HG02610 (cell line): ENCODE measurements around the gene C9orf85.
"Not testable (repeated sequence)": the region's sequence is repeated elsewhere in the genome, so short reads cannot be mapped to it uniquely, and the experiment has no call there.

Source experiments
- ATAC-seq: cut with Tn5 transposase; IDR thresholded peaks from one replicate; pipeline ENCODE4 v1.9.1; 2021; ENCODE audit warnings: mild to moderate bottlenecking, moderate library complexity; ENCODE audit not compliant: unreplicated experiment

Gene C9orf85

DNA sequence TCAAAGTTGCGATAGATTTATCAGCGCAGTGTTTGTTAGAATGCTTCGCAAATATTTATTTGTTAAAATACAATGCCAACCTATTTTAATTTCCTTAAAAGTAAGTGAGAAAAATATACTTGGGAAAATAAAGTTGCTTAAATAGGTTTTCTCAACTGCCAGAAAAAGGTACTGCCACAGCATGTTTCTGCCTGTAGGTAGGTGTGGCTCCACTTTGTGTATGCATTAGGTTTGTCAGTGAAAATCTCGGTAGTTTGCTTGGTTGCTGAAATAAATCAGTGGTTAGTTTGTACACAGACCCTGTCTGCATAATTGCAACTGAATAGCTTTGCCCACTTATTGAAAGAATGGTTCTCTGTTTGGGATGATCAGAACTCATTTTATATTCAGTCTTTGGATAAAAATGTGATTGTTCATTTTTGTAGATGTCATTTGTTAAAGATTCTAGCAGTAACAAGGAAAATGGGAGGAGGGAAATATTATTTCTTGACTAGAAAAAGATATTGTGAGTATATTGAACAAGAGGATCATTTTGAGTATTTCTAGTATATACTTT is 25.7 kb downstream of the C9orf85 start:
- no peak for ATAC-seq

DNA sequence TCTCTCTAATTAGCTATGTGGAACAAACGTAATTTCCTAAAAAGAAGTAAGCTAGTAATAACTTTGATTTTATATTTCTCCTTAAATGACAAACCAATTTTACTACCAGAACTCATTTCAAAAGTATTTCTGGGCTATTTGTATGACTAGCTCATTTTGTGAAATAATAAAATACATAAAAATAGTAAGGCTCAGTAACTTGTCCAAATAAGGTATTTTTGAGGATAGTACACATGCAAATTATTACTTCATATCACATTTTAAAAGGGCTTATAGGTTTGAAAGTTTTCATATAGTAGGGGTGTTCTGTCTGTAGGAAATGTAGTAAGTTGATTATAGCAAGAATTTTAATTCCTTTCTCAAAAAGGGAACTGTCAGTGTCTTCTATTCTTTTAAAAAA is 26.5 kb downstream of the C9orf85 start:
- ATAC-seq = no peak

GRCh38 chr9:71941060-71941568 is 29.7 kb downstream of the C9orf85 start:
- ATAC-seq = no peak

DNA sequence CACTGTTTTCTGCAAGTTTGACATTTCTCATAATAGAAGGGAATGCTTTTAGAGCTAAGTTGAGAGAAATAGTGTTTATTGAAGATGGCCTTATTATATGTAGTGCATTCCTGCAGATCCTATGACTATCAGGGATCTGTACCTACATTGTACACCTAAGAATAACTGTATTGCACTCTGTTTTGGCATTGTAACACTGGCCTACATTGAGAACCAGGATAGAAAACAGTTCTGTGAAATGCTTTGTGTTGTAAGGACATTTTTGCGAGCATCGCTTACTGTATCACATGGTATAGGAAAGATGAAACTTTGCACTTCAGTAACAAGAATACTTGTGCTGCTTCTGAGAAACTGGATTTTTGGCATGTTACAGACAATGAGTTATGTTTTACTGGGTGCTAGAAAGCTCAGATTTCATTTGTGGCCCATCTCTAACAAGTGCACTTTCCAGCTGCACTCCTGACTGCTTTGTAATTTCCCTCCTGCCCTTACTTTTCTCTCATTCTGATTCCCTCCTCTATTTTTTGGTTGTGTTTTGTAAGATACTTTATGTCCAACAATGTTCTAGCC is 30.6 kb downstream of the C9orf85 start:
- no peak for ATAC-seq

DNA sequence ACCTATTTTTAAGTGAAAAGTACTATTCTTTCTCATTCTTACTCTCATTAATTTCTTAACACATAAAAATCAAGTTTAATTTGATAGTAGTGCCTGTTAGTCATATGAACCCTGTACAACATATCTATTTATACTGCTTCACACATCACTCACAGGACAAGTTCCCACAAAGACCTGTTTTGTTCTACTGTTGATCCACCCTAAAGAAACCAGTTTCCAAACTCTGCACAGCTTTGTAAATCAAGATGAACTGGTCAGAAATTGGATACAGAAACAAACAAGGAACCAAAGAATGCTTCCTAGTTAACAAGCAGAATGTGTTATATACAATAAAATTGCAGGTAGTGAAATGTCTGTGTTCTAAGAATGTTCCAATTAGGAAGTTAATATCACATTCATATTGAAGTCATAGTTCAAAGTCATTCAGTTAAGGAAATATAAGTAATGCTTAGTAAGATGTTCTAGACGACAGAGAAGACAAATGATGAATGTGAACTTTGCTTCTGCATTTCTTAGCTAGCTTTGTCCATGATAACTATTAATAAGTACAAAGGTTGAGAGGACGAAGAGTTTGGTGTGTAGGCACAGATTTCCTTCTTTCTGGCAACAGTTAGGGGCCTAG is 33.4 kb downstream of the C9orf85 start:
- no peak for ATAC-seq

GRCh38 chr9:71954652-71955051 is 43.2 kb downstream of the C9orf85 start:
- not testable (repeated sequence) for ATAC-seq

DNA sequence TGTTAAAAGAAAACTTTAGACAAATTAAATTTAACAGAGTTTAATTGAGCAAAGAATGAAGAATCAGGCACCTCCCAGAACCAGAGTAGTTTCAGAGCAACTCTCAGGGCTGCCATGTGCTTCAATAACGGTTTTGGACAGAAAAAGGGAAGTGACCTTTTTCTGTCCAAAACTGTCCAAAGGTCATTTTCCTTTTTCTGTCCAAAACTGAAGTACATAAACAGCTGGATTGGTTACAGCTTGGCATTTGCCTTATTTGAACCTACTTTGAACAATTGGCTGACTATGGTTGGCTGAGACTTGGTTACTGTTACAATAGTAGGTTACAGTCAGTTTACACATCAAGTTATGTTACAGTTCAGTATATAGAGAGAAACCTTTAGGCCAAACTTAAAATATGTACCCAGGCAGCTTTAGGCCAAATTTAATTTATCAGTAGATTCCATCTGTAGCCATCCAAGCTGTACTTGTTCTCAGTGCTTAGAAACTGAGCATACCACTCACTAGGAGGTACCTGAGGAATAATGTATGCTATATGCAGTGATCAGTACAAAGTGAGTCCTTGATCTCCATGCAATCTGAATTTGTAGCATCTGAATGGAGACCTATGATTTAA is 44.0 kb downstream of the C9orf85 start:
- ATAC-seq = no peak

DNA sequence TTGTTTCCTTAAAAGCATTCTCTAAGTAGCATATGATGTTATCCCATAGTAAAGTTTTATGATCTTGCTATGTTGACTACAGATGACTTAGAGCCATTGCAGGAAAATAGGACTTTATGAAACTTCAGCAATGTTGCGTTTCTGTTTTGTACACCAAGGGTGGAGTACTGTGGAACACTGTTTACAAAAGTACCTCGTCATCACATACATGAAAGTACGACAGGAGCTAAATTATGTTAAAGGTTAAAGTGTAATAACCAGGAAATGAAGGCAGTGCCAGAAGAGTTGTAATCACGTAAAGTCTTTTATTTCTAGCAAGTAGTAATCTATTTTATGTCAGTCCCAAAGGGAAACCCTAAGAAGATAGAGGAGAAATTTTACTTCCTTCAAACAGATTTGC is 50.9 kb downstream of the C9orf85 start:
- ATAC-seq = no peak

- ATAC-seq = not testable (repeated sequence)
Observed at GRCh38 chr9:71963471-71963996, 52.1 kb downstream of the C9orf85 start.

GRCh38 chr9:71965403-71965802 is 54.0 kb downstream of the C9orf85 start:
- ATAC-seq = no peak

GRCh38 chr9:71966601-71967000 is 55.2 kb downstream of the C9orf85 start:
- ATAC-seq = no peak

DNA sequence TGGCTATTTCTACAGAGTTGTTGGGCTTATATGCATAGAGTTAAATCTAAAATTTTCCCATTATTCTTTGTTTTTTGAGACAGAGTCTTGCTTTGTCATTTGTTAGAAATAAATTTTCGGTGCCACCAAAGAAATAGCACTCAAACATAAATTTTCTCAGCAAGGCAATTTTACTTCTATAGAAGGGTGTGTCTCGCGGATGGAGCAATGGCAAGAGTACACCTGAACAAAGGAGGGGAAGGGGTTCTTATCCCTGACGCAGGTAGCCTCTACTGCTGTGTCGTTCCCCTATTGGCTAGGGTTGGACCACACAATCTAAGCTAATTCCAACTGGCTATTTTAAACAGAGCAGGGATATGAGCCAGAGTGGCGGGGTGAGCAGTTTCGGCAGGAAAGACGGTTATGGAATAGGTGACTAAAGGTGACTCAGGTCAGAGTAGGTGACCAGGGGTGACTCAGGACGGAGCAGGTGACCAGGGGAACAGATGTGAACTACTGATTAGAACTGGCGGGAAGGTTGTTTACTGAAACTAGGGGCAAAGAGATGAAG is 57.2 kb downstream of the C9orf85 start:
- ATAC-seq = no peak

GRCh38 chr9:71975833-71976232 is 64.4 kb downstream of the C9orf85 start:
- no peak for ATAC-seq

GRCh38 chr9:71977003-71977402 is 65.6 kb downstream of the C9orf85 start:
- no peak for ATAC-seq

DNA sequence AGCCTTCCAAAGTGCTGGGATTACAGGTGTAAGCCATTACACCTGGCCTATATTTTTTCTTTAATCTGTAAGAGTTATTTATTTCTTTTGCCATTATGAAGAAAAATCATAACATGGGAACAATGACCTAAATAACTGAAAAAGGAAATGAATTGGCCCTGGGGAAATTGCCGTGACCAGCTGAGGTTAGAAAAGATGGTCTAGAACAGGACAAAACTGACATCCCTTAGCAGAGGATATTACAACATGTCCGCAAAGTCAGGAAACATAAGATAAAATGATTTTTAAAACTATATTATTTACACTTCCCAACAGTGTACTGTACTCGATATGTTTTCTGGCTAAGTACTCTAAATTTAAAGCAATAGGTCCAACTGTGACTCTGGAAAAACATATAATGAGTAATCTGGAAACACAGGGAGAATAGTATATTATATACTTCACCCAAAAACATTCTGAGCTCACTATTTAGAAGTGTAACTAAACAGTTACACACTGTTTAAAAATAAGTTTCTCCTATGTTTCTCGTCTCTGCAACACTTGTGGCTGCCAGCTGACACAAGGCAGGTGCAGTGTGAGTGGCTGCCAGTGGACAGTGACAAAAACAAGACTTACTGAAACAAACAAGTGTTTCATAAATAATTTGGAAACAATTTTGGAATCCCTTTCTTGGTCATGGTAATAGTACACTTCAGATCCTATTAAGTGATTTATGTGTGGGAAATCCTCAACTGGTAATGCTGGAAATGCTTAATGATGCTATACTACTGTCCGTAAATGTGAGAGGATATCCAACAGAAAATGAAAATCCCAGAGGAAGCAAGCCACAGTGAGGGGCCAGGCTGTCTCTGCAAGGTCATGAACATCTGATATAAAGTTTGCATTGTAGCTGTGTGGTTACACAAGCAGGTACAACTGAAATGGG is 69.1 kb downstream of the C9orf85 start:
- ATAC-seq = no peak

GRCh38 chr9:71981944-71982343 is 70.5 kb downstream of the C9orf85 start:
- no peak for ATAC-seq

- ATAC-seq = no peak
Observed at GRCh38 chr9:71984403-71984802, 73.0 kb downstream of the C9orf85 start.

DNA sequence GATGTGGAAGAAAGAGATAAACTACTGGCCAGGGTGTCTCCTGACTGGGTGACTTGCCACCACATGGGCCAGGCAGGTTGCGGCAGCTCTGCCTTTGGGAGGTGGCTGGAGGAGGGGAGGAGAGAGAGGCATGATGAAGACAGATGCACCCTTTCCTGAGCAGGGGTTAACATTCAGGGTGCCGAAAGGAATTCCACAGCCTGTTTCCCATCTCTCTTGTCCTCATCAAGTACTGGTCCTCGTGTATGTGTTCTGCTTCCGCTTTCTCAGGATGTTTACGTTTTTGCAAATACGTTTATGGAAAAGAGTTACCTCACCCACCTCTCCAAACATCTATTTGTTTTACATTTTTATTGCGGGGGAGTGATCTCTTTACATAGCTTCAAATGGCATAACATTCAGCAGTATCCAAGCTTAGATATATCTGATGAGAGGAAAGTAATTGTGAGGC is 73.4 kb downstream of the C9orf85 start:
- no peak for ATAC-seq

DNA sequence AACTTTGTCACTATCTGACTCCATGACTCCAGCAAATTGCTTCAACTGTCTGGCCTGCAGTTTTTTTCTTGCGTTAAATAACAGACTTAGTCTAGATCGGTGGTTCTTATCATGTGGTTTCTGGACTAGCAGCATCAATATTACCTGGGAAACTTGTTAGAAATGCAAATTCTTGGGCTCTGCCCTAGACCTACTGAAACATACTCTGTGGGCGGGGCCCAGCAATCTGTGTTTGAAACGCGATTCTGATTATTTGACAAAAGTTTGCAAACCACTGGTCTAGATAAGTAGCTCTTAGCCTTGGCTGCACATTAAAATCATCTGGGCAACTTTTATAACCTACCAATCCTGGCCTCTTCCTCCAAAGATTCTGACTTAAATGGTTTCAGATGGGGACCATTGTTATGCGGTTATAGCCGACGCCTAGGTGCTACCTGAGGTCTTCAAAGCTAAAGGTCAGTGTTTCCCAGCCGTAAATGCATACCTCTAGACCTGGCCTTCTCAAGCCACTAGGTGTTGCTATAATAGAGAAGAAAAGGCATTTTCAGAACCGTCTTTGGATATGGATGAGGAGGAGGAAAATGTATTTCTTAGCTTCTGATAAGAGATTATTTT is 74.0 kb downstream of the C9orf85 start:
- ATAC-seq = no peak

DNA sequence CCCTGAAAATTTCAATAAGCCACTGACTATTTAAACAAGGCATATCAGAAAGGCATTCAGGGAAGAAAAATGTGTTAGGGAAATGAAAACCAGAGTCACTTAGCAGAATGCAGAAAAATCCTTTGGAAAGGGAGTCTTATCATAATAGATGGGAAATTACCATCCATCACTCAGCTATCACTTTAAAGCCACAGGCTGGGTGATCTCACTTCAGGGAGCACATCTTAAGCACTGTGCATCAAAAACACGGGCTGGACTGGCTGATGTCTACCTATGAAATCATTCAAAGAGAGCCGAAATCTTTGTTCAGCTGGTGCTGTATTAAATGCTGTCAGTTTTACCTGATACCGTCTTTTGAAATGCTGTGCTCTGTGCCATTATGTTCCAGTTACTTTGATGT is 75.5 kb downstream of the C9orf85 start:
- no peak for ATAC-seq
